ENCODE data around the gene CRACR2A. TPM values are rescaled to one million over a fixed set of nuclear protein-coding genes. Genes with fewer than 3 reads are reported as not detected.

Gene CRACR2A
- polyA plus RNA-seq, 3 donors: 2.8 to 10.7 (median 5.8) TPM

GRCh38 chr12:3592856-3593625 is 159.9 kb downstream of the CRACR2A start:
- H3K36me3 Mint-ChIP-seq: no peaks in the 10 kb centered on the region
- Histone ChIP-seq H3K4me3 (replicated peaks in 1 of 3; ENCODE audit: low read depth in 2 of 3, low read length in 3 of 3) (no peak overlapping the region), H3K36me3 (replicated peaks in 1 of 2; ENCODE audit: control insufficient read depth in 1 of 2, insufficient read depth in 2 of 2, low read length in 2 of 2) (no peaks in the 10 kb centered on the region), H3K27ac (ENCODE audit: low read depth in 1 of 2, low read length in 2 of 2) (no peak overlapping the region), H3K79me2 (ENCODE audit: insufficient read depth, low read length) (no peaks in the 10 kb centered on the region), H4K20me1 (ENCODE audit: insufficient read depth, low read length) (no peaks in the 10 kb centered on the region), H3K4me2 (replicated peaks; ENCODE audit: extremely low read depth, low read length, poor library complexity, severe bottlenecking) (no peak overlapping the region), H3K9me3 (replicated peaks in 1 of 2; ENCODE audit: control insufficient read depth in 1 of 2, insufficient read depth in 1 of 2, low read length in 2 of 2) (no peaks in the 10 kb centered on the region), H3K9ac (ENCODE audit: insufficient read depth, low read length, poor library complexity, severe bottlenecking) (no peak overlapping the region), H3K4me1 (ENCODE audit: control insufficient read depth in 1 of 2, insufficient read depth in 2 of 2, low read length in 2 of 2) (no peaks in the 10 kb centered on the region), H3K27me3 (ENCODE audit: control insufficient read depth in 2 of 2, insufficient read depth in 2 of 2, low read length in 2 of 2) (no peaks in the 10 kb centered on the region), H2AFZ (ENCODE audit: insufficient read depth, low read depth, low read length, poor library complexity, severe bottlenecking) (no peak overlapping the region)
- no peak overlapping the region for H3K27ac Mint-ChIP-seq
- intact Hi-C loops (cut with micrococcal nuclease): no loop called here
- TF ChIP-seq, protein P1, sequence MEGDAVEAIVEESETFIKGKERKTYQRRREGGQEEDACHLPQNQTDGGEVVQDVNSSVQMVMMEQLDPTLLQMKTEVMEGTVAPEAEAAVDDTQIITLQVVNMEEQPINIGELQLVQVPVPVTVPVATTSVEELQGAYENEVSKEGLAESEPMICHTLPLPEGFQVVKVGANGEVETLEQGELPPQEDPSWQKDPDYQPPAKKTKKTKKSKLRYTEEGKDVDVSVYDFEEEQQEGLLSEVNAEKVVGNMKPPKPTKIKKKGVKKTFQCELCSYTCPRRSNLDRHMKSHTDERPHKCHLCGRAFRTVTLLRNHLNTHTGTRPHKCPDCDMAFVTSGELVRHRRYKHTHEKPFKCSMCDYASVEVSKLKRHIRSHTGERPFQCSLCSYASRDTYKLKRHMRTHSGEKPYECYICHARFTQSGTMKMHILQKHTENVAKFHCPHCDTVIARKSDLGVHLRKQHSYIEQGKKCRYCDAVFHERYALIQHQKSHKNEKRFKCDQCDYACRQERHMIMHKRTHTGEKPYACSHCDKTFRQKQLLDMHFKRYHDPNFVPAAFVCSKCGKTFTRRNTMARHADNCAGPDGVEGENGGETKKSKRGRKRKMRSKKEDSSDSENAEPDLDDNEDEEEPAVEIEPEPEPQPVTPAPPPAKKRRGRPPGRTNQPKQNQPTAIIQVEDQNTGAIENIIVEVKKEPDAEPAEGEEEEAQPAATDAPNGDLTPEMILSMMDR (IDR thresholded peaks at IDR 0.05): no peak
- peaks cover 4 to 9% (median 8%) of the 10 kb centered on the region in 3 donors for H3K27me3 Mint-ChIP-seq (ENCODE audit: low read depth in 3 of 3)
- DNase-seq: no peak
- WGBS (ENCODE audit: insufficient coverage): 96% methylated on average over 25 of the region's 30 CpGs
- H3K4me3 Mint-ChIP-seq: no peak overlapping the region
- H3K4me1 Mint-ChIP-seq: no peaks in the 10 kb centered on the region
- no peaks in the 10 kb centered on the region for H3K9me3 Mint-ChIP-seq

GRCh38 chr12:3589745-3590144 is 163.2 kb downstream of the CRACR2A start:
- H3K4me1 Mint-ChIP-seq: no peaks in the 10 kb centered on the region
- H3K9me3 Mint-ChIP-seq: peaks cover 0 to 1% (median 0%) of the 10 kb centered on the region in 7 donors
- Histone ChIP-seq H3K79me2 (ENCODE audit: insufficient read depth, low read length) (no peaks in the 10 kb centered on the region), H3K9ac (ENCODE audit: insufficient read depth, low read length, poor library complexity, severe bottlenecking) (no peak overlapping the region), H3K9me3 (replicated peaks in 1 of 2; ENCODE audit: control insufficient read depth in 1 of 2, insufficient read depth in 1 of 2, low read length in 2 of 2) (no peaks in the 10 kb centered on the region), H2AFZ (ENCODE audit: insufficient read depth, low read depth, low read length, poor library complexity, severe bottlenecking) (no peak overlapping the region), H3K4me3 (replicated peaks in 1 of 3; ENCODE audit: low read depth in 2 of 3, low read length in 3 of 3) (no peak overlapping the region), H3K36me3 (replicated peaks in 1 of 2; ENCODE audit: control insufficient read depth in 1 of 2, insufficient read depth in 2 of 2, low read length in 2 of 2) (no peaks in the 10 kb centered on the region), H3K4me2 (replicated peaks; ENCODE audit: extremely low read depth, low read length, poor library complexity, severe bottlenecking) (no peak overlapping the region), H3K27me3 (ENCODE audit: control insufficient read depth in 2 of 2, insufficient read depth in 2 of 2, low read length in 2 of 2) (peaks cover 0 to 7% of the 10 kb centered on the region in 2 donors), H3K4me1 (ENCODE audit: control insufficient read depth in 1 of 2, insufficient read depth in 2 of 2, low read length in 2 of 2) (no peaks in the 10 kb centered on the region), H3K27ac (ENCODE audit: low read depth in 1 of 2, low read length in 2 of 2) (no peak overlapping the region), H4K20me1 (ENCODE audit: insufficient read depth, low read length) (no peaks in the 10 kb centered on the region)
- TF ChIP-seq, protein P1 (IDR thresholded peaks at IDR 0.05): no peak
- no CpG with 5 or more reads among the region's 3 CpGs for WGBS (ENCODE audit: insufficient coverage)
- H3K4me3 Mint-ChIP-seq: no peak overlapping the region
- H3K27me3 Mint-ChIP-seq (ENCODE audit: low read depth in 3 of 3): peaks cover 6 to 11% (median 7%) of the 10 kb centered on the region in 3 donors
- H3K27ac Mint-ChIP-seq: no peak overlapping the region
- no peaks in the 10 kb centered on the region for H3K36me3 Mint-ChIP-seq
- no peak for DNase-seq
- intact Hi-C loops (cut with micrococcal nuclease): loop anchor here in 1 of 2 donors (2.0 kb wide), 1 partner anchor 43 kb away; no protein-coding TSS in a partner anchor

Measured in CD14-positive monocyte (primary cell).